HG02938 (cell line): Measurements from ENCODE around the gene ANAPC16.
"Not testable (repeated sequence)": the region's sequence is repeated elsewhere in the genome, so short reads cannot be mapped to it uniquely, and the experiment has no call there.

Experiments used
- ATAC-seq: cut with Tn5 transposase; IDR thresholded peaks from one replicate; pipeline ENCODE4 v1.9.1; 2021; ENCODE audit warnings: mild to moderate bottlenecking, moderate library complexity; ENCODE audit not compliant: unreplicated experiment

Gene ANAPC16

GRCh38 chr10:72261784-72262404 is 46.1 kb downstream of the ANAPC16 start:
- peak; percentile 10 for ATAC-seq

DNA sequence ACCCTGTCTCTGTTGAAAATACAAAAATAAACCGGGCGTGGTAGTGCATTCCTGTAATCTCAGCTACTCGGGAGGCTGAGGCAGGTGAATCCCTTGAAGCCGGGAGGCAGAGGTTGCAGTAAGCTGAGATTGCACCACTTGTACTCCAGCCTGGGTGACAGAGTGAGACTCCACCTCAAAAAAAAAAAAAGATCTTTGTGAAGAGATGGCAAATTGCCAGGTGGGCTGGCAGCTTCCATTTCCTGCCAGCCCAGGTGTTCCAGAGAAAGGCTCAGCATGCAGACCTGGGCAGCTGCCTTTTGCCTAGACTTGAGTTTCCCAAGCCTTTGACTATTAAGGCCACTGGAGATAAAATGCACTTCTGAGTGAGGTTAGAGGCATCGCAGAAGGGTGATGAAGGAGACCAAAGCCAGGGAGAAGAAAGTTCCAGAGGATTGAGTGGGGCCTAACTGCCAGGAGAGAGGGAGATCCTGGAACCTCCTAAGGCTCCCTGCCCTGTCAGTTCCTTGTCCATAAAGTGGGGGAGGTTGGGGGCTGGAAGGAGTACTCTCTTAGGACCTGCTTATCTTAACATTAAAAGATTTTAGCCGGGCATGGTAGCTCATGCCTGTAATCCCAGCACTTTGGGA is 47.9 kb downstream of the ANAPC16 start:
- no peak for ATAC-seq

- no peak for ATAC-seq
Measured at GRCh38 chr10:72264536-72264935, 48.7 kb downstream of the ANAPC16 start.

GRCh38 chr10:72265508-72265907 is 49.7 kb downstream of the ANAPC16 start:
- ATAC-seq: no peak

GRCh38 chr10:72265990-72266865 is 50.4 kb downstream of the ANAPC16 start:
- no peak for ATAC-seq

DNA sequence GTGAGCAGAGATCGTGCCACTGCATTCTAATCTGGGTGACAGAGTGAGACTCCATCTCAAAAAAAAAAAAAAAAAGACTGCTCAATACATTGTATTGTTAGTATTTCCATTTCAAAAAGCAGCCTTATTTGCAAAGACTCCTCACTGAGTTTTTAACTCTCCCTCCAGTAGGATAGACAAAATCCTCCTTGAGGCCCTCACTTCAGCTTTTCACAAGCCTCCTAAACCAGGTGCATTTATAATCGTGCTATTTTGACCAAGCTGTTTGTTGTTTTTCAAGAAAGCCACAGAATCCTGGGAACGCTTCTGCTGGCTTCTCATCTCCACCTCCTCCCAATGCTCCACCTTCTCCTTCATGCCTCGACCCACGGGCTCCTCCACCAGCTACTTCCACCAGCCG is 51.6 kb downstream of the ANAPC16 start:
- no peak for ATAC-seq

- no peak for ATAC-seq
Measured at GRCh38 chr10:72267819-72268399, 52.1 kb downstream of the ANAPC16 start.

- ATAC-seq: not testable (repeated sequence)
Measured at GRCh38 chr10:72268475-72269200, 52.8 kb downstream of the ANAPC16 start.

DNA sequence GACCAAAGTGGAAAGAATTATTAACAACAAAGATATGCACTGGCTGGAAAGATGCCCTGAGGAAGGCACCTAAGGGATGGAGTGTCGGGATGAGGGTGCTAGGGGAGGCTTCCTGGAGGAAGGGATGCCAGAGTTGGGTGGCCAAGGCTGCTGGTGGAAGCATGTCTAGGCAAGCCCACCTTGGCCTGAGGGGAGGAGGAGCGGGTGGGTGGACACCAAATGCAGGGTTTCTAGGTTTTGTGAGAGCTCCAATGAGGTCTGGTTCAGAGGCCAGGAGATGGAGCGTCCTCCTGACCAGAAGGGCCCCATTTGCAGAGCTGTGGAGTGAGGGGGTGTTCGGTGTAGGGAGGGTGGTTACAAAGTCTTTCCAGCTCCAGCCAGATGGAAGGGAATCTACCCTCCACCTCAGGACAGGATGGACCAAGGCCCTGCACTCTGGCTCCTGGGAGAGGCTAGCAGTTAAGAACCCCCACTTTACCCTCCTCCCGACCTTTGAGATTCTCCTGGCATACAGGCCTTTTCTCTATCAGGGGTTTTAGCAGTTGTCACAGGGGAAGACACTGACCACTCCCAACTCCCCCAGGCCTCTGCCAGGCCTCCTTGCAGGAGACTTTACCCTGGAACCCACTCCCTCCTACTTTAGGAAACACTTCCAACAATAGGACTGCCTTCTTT is 54.9 kb downstream of the ANAPC16 start:
- ATAC-seq: no peak

DNA sequence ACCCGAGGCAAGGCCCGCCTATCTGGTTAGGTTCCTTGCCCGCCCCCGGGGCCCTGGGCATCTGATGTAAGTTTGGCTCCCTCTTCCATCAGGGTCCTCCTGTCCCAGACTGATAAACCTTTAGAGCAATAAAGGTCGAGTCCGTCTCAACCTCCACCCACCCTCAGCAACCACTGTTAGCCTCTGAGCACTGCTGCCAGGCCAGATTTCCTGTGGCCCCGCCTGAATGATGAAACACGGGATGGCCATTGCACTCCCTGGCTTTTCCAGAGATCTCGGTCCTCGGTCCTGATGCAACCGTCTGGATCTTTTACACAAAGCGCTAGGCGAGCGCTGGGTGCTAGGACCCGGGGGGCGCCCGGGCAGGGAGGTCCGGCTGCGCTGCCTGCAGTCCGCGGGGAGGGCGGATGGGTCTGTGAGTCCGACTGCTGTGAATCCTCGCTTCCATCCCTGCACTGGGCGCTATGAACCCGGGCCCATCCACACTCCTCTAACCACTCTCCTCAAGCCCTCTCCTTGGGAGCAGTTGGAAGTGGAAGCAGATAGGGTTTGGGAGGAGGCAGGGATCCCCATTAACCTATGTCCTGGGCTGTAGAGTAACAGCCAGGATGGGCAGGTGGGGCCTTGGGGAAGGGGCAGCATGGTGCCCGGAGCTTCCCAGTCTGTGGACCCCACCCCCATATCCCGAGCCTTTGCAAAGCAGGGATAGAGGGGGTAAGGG is 57.0 kb downstream of the ANAPC16 start:
- peak; percentile 15 for ATAC-seq

- ATAC-seq: peak; percentile 85
Measured at GRCh38 chr10:72273410-72274212, 57.8 kb downstream of the ANAPC16 start, which contains the start of gene DDIT4. Gene DDIT4 (plus strand): TSS chr10:72273924. CDS start chr10:72274217, 293 bp downstream.

GRCh38 chr10:72274213-72274729 is 58.5 kb downstream of the ANAPC16 start:
- no peak for ATAC-seq

GRCh38 chr10:72274730-72275350 is 59.0 kb downstream of the ANAPC16 start:
- ATAC-seq: no peak

DNA sequence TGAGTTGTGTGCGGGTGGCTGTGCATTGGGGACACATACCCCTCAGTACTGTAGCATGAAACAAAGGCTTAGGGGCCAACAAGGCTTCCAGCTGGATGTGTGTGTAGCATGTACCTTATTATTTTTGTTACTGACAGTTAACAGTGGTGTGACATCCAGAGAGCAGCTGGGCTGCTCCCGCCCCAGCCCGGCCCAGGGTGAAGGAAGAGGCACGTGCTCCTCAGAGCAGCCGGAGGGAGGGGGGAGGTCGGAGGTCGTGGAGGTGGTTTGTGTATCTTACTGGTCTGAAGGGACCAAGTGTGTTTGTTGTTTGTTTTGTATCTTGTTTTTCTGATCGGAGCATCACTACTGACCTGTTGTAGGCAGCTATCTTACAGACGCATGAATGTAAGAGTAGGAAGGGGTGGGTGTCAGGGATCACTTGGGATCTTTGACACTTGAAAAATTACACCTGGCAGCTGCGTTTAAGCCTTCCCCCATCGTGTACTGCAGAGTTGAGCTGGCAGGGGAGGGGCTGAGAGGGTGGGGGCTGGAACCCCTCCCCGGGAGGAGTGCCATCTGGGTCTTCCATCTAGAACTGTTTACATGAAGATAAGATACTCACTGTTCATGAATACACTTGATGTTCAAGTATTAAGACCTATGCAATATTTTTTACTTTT is 59.7 kb downstream of the ANAPC16 start:
- ATAC-seq: no peak

DNA sequence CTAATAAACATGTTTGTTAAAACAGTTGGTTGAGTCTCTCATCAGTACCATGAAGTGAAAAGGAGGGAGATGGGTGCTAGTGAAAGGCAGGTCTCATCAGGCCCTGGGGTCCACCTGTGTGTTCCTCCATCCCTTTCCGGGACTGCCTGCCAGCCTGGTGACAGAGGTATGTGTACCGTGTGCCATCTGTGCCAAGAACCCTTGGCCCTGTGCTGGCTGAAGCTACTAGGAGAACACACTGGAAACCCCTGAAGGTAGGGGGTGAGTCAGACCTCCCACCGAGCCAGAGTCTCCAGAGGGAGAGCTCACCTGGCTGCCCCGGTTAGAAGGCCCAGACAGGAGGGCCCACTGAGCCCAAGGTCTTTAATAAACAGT is 60.2 kb downstream of the ANAPC16 start:
- no peak for ATAC-seq

DNA sequence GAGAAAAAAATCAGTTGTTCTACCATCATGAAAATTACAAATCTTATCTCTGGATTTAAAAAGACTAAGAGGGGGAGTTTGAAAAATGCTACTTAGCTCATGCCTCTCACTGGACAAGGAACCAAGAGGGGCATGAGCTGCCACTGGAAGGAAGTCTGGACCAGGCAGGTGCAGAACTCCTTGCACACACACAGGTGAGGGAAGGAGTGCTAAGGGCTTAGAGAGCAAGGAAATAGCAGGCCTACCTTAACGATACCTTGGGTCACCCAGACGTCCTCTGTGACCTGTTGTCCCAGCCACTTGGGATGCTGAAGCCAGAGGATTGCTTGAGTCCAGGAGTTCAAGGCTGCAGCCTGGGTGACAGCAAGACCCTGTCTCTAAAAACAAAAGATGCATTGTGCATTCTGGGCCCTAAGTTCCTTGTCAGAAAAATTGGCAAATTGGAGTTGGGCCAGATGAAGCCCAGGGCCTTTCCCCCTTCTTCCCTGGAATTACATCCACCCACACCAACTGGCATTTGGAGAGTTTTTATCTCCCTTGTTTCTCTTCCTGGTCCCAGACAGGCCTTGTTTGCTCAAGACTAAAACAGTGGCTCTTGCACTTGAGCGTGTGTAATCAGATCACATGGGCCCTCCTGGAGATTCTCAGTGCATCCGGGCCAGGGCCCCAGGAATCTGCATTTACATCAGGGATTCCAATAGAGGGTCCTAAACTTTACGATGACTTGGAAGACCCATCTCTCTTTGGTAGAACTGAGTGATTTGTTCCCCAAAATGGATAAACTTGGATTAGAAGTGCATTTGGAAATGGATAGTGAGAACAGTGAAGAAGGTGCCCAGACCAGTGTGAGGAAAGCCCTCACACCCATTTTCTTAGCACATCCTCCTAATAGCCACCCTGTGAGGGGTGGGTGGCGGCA is 60.9 kb downstream of the ANAPC16 start:
- ATAC-seq: no peak
